Right lobe of liver (tissue), 6 donors: ENCODE measurements around the gene EXD3. TPM values are rescaled to one million over a fixed set of nuclear protein-coding genes. Genes with fewer than 3 reads are reported as not detected.

ENCODE experiments used
- ATAC-seq, 4 donors: fragments of 200-7000 bp; cut with Tn5 transposase; one replicate each; pipeline ENCODE4 v1.9.1; 2020; ENCODE audit warnings: mild to moderate bottlenecking in 4 of 4, moderate library complexity in 4 of 4
- DNase-seq, 3 donors: peaks; one replicate each; pipeline ENCODE4 v3.0.0-alpha.2; 2020
- H3K27ac ChIP-seq, 3 donors: fragments of 200-600 bp; one replicate each; pipeline ENCODE4 v1.8.0; 2022
- H3K27me3 ChIP-seq, 2 donors: fragments of 200-600 bp; one replicate each; pipeline ENCODE4 v1.8.0; 2022
- H3K36me3 ChIP-seq, 4 donors: fragments of 200-600 bp; sonication (generic) in 1 of 4; one replicate each; pipeline versions ENCODE4 v1.5.1 to v1.8.0; 2017 to 2022; ENCODE audit warnings: control low read depth in 1 of 4
- H3K4me1 ChIP-seq, 4 donors: fragments of 200-600 bp; sonication (generic) in 1 of 4; one replicate each; pipeline versions ENCODE4 v1.5.1 to v1.8.0; 2017 to 2022; ENCODE audit warnings: control low read depth in 1 of 4
- H3K4me3 ChIP-seq, 3 donors: fragments of 200-600 bp; one replicate each; pipeline ENCODE4 v1.8.0; 2022
- H3K9me3 ChIP-seq, 4 donors: fragments of 200-600 bp; sonication (generic) in 1 of 4; one replicate each; pipeline versions ENCODE4 v1.5.1 to v1.8.0; 2017 to 2022; ENCODE audit warnings: control low read depth in 1 of 4
- CTCF ChIP-seq, 4 donors: fragments of 200-600 bp in 3 of 4; fragments of 450-650 bp in 1 of 4; IDR thresholded peaks; one replicate each; pipeline versions ENCODE4 v1.5.1 to v1.8.0; 2016 to 2022; ENCODE audit warnings: antibody characterized with exemption in 4 of 4, mild to moderate bottlenecking in 2 of 4
- POLR2A ChIP-seq: fragments of 450-650 bp; IDR thresholded peaks from one replicate; pipeline ENCODE4 v1.6.1; 2017; ENCODE audit warnings: antibody characterized with exemption, mild to moderate bottlenecking
- WGBS: methylation state at CpG from one replicate; pipeline ENCODE4 v1.1.6; 2018; ENCODE audit warnings: low coverage, low lambda C conversion rate; ENCODE audit not compliant: insufficient coverage; ENCODE audit errors: missing lambda C conversion rate; 5-methylcytosine and 5-hydroxymethylcytosine counted together
- intact Hi-C, 2 donors: fragments of 100-400 bp; cut with DNase I; formaldehyde crosslinking; loops; one replicate each; pipeline versions ENCODE4 v1.11.2 to v1.14.1; 2022
- total RNA-seq, 6 experiments: library from RNA; depleted of rRNA in 2 of 6; stranded (reverse); fragments of >200 nt in 2 of 6; fragmentation: NEBNext Ultra II Directional in 3 of 6; extraction: Animal tissue kit (Norgen Biotek cat#: 25700) in 3 of 6; gene quantifications; one replicate each; pipeline versions ENCODE4 v1.1.0 to v1.2.4, GENCODE V29; 2016 to 2023
- donor health status: DM: no; HTN: yes; CAD: no.
- donor health status: DM: no; HTN: no; CAD: no.
- donor health status: DM: no; HTN: no; CAD: no.
- donor health status: DM: no; HTN: yes; CAD: no.
- donor health status: DM: no; HTN: yes; CAD: no.

Gene EXD3
- total RNA-seq, 6 experiments from 2014 or later: 3.3 to 14.4 (median 10.6) TPM

DNA sequence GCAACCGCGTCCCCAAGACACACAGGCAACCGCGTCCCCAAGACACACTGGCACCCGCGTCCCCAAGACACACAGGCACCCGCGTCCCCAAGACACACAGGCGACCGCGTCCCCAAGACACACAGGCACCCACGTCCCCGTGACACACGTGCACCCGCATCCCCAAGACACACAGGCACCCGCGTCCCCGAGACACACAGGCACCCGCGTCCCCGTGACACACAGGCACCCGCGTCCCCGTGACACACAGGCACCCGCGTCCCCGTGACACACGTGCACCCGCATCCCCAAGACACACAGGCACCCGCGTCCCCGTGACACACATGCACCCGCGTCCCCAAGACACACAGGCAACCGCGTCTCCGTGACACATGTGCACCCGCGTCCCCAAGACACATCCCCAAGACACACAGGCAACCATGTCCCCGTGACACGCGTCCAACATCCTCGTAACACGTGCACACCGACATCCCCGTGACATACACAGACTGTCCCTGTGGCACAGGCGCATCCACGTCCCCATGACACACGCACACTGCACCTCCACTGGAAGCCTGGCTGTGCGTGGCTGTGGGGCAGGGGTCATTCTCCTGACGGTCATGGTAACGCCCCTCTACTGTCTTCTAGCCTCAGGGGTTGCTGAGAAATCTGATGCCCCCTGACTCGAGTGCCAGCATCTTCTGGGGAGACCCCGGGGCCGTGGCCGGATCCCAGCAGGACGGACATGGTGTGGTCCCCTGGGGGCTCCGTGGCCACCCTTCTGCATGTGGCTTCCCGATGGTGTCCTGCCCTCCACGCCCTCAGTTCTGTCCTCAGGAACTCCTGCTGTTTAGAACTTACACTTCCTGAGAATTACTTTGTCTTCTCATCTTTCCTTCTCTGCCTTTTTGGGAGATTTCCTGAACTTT lies 24.1 kb downstream of the EXD3 start:
- DNase-seq (no peak), ATAC-seq (no peak)
- Histone ChIP-seq H3K9me3 (no peaks in the 10 kb centered on the region), H3K27ac (no peak overlapping the region), H3K36me3 (no peaks in the 10 kb centered on the region), H3K4me3 (no peak overlapping the region), H3K4me1 (peaks cover 0 to 12% (median 0%) of the 10 kb centered on the region in 4 donors), H3K27me3 (no peaks in the 10 kb centered on the region)
- intact Hi-C loops: loop anchor here in 1 of 2 donors (10.0 kb wide), 1 partner anchor 304 kb away; no protein-coding TSS in a partner anchor
- TF ChIP-seq CTCF (IDR thresholded peaks at IDR 0.05) (no peak), POLR2A (no peak)
- WGBS: 96% methylated on average over 46 of the region's 60 CpGs

DNA sequence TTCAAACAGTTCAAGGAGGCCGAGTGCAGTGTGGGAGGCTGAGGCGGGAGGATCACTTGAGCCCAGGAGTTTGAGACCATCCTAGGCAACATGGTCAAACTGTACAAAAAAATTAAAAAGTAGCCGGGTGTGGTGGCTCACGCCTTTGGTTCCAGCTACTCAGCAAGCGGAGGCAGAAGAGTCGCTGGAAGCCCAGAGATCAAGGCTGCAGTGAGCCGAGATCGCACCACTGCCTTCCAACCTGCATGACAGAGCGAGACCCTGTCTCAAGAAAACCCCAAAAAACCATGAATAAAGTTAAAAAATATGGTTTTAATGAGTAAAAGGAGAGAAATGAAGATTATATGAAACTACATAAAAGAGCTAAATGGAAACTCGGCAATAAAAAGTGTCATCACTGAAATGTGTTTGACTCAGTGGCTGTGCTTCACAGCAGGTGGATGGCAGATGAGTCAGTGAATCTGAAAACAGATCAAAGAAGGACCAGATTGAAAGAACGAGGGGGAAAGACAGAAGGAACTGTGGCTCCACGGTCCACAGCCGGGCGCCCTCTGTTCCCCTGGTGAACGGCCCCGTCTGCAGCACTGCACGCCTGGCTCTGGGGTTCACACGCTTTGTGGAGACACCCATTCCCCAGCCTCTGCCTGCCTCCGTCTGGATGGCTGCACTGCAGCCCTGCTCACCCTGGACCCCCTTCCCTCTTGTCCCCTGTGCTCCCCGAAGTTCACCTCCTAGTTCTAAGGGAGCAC lies 25.1 kb downstream of the EXD3 start:
- no peaks in the 10 kb centered on the region for H3K9me3 ChIP-seq
- ATAC-seq: no peak
- peaks cover 0 to 12% (median 0%) of the 10 kb centered on the region in 4 donors for H3K4me1 ChIP-seq
- no peaks in the 10 kb centered on the region for H3K36me3 ChIP-seq
- TF ChIP-seq CTCF (IDR thresholded peaks at IDR 0.05): no peak
- no peak for TF ChIP-seq POLR2A
- H3K27me3 ChIP-seq: no peaks in the 10 kb centered on the region
- intact Hi-C loops: loop anchor here in 1 of 2 donors (10.0 kb wide), 1 partner anchor 303 kb away; no protein-coding TSS in a partner anchor
- no peak for DNase-seq
- 81% methylated on average over 4 of the region's 20 CpGs for WGBS
- no peak overlapping the region for H3K27ac ChIP-seq
- H3K4me3 ChIP-seq: no peak overlapping the region

- Histone ChIP-seq H3K9me3 (no peaks in the 10 kb centered on the region), H3K4me1 (peaks cover 0 to 12% (median 0%) of the 10 kb centered on the region in 4 donors), H3K4me3 (no peak overlapping the region), H3K27me3 (no peaks in the 10 kb centered on the region), H3K36me3 (no peaks in the 10 kb centered on the region), H3K27ac (no peak overlapping the region)
- WGBS: 88% methylated on average over 5 of the region's 26 CpGs
- DNase-seq: no peak
- TF ChIP-seq POLR2A (no peak), CTCF (IDR thresholded peaks at IDR 0.05) (no peak)
- ATAC-seq: no peak
- intact Hi-C loops: loop anchor here in 1 of 2 donors (10.0 kb wide), 1 partner anchor 302 kb away; no protein-coding TSS in a partner anchor
Observed at GRCh38 chr9:137396634-137397367, 26.2 kb downstream of the EXD3 start.

DNA sequence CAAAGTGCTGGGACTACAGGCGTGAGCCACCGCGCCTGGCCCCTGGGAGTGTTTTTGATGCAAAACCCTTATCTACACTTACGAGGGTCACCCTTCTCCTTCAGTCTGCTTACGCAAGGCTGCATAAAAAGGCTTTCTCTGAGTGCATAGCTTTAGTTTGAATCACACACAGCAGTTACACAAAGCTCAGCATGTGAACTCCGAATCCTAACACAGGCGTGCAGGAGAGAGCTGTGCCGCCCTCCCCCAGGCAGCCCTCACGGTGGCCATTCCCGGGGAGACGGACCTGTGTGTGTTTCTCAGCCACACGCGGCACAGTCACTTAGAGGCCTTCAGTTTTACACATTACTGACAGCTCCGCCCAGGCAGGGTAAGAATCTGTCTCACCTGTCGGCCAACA lies 26.7 kb downstream of the EXD3 start:
- Histone ChIP-seq H3K27me3 (no peaks in the 10 kb centered on the region), H3K36me3 (no peaks in the 10 kb centered on the region), H3K4me3 (no peak overlapping the region), H3K27ac (no peak overlapping the region), H3K4me1 (peaks cover 0 to 12% (median 0%) of the 10 kb centered on the region in 4 donors), H3K9me3 (no peaks in the 10 kb centered on the region)
- WGBS: 80% methylated on average over 9 of the region's 15 CpGs
- ATAC-seq: no peak
- DNase-seq: no peak
- intact Hi-C loops: loop anchor here in 1 of 2 donors (10.0 kb wide), 1 partner anchor 301 kb away; no protein-coding TSS in a partner anchor
- TF ChIP-seq CTCF (IDR thresholded peaks at IDR 0.05): no peak
- TF ChIP-seq POLR2A: no peak
